ENCODE data around the gene KIF26A. TPM values are rescaled to one million over a fixed set of nuclear protein-coding genes. Genes with fewer than 3 reads are reported as not detected.

The KIF26A gene
- total RNA-seq, 1 donor from 2014 or later: 5.9 TPM

DNA sequence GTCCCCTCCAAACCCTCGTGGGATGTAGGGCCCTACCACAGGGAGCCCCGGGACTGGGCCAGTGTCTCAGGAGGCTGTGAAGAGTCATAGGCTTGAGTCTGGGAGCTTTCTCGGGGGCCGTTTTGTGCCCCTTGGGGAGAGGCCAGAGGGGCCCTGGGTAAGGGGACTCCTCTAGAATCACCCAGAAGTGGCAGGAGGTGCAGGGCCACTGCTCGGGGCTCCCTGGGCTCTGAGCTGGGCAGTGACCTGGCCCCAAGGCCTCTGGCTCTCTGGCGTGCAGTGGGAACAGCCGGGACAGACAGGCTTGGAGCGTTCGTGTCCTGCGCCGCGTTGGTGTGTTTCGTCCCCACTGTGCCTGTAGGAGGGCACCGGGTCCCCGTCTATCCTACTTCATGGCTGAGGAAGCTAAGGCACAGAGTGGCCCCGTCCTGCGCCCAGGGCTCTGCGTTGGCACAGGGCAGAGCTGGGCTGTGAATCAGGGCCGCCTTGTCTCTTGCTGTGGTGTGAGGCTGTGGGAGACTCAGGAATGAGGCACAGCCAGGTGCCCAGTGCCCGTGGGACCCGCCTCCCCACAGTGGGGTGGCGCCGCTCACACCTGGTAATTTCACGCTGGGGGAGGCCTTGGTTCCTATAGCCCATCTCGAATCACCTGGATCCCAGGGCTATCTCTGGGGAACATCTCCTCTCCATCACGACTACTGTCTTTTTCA, 23.8 kb upstream of the KIF26A start:
- Mint-ChIP-seq H3K9me3 (ENCODE audit: unreplicated experiment) (peaks cover 1% of the 10 kb centered on the region), H3K27ac (ENCODE audit: unreplicated experiment) (no peak overlapping the region), H3K27me3 (ENCODE audit: unreplicated experiment) (peaks cover 17% of the 10 kb centered on the region), H3K4me3 (ENCODE audit: unreplicated experiment) (no peak overlapping the region), H3K36me3 (ENCODE audit: unreplicated experiment) (no peaks in the 10 kb centered on the region), H3K4me1 (ENCODE audit: low read depth, unreplicated experiment) (no peaks in the 10 kb centered on the region)
- TF ChIP-seq, protein P1, sequence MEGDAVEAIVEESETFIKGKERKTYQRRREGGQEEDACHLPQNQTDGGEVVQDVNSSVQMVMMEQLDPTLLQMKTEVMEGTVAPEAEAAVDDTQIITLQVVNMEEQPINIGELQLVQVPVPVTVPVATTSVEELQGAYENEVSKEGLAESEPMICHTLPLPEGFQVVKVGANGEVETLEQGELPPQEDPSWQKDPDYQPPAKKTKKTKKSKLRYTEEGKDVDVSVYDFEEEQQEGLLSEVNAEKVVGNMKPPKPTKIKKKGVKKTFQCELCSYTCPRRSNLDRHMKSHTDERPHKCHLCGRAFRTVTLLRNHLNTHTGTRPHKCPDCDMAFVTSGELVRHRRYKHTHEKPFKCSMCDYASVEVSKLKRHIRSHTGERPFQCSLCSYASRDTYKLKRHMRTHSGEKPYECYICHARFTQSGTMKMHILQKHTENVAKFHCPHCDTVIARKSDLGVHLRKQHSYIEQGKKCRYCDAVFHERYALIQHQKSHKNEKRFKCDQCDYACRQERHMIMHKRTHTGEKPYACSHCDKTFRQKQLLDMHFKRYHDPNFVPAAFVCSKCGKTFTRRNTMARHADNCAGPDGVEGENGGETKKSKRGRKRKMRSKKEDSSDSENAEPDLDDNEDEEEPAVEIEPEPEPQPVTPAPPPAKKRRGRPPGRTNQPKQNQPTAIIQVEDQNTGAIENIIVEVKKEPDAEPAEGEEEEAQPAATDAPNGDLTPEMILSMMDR (IDR thresholded peaks at IDR 0.05; ENCODE audit: partially characterized antibody, unreplicated experiment): no peak
- DNase-seq: peak; percentile 16

DNA sequence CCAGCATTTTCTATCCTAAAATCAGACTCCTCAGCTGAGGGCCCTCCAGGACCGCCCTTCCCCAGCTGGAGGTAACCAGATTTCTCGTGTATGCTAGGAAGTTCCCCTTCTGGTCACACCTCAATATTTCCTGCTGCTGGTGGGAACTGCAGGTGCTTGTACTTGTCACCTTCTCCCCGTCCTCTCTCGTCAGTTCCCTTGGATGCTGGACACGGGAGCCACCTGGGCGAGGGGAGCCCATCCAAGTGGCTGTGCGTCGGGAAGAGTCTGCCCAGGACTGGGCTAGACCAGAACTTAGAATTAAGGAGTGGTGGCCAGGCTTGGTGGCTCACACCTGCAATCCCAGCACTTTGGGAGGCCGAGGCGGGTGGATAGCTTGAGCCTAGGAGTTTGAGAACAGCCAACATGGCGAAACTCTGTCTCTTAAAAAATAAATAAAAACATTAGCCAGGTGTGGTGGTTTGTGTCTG, 23.2 kb upstream of the KIF26A start:
- H3K9me3 Mint-ChIP-seq (ENCODE audit: unreplicated experiment): peaks cover 1% of the 10 kb centered on the region
- TF ChIP-seq, protein P1 (IDR thresholded peaks at IDR 0.05; ENCODE audit: partially characterized antibody, unreplicated experiment): no peak
- H3K4me1 Mint-ChIP-seq (ENCODE audit: low read depth, unreplicated experiment): no peaks in the 10 kb centered on the region
- no peak overlapping the region for H3K4me3 Mint-ChIP-seq (ENCODE audit: unreplicated experiment)
- H3K27me3 Mint-ChIP-seq (ENCODE audit: unreplicated experiment): peaks cover 19% of the 10 kb centered on the region
- peak; percentile 8 for DNase-seq
- no peak overlapping the region for H3K27ac Mint-ChIP-seq (ENCODE audit: unreplicated experiment)
- no peaks in the 10 kb centered on the region for H3K36me3 Mint-ChIP-seq (ENCODE audit: unreplicated experiment)

DNA sequence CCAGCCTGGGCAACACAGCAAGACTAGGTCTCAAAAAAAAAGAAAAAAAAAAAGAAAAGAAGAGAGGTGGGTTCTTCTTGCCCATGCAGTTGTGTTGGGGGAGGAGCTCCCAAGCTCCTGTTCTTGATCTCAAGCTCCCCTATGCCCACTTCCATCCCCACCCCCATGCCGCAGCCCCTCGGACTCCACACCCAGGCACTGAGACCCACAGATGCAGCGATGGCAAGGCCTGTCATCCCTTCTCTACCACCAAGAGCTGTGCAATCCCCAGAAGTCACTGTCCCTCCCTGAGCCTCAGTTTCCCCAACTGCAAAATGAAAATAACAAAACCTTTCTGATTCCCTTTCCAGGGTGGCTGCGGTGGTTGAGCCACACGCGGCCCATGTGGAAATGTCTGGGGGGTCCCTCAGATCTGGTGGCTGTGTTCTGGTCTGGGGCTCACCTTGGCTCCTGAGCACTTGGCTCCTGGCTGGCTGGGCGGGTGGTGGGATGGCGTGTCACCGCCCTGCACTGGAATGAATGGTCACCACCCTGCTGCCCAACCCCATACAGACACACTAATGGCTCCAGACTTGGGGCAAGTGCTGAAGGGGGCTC, 22.6 kb upstream of the KIF26A start:
- Mint-ChIP-seq H3K27ac (ENCODE audit: unreplicated experiment) (no peak overlapping the region), H3K4me3 (ENCODE audit: unreplicated experiment) (no peak overlapping the region), H3K4me1 (ENCODE audit: low read depth, unreplicated experiment) (no peaks in the 10 kb centered on the region), H3K27me3 (ENCODE audit: unreplicated experiment) (peaks cover 22% of the 10 kb centered on the region), H3K9me3 (ENCODE audit: unreplicated experiment) (peaks cover 1% of the 10 kb centered on the region), H3K36me3 (ENCODE audit: unreplicated experiment) (no peaks in the 10 kb centered on the region)
- TF ChIP-seq, protein P1 (IDR thresholded peaks at IDR 0.05; ENCODE audit: partially characterized antibody, unreplicated experiment): no peak
- DNase-seq: no peak

DNA sequence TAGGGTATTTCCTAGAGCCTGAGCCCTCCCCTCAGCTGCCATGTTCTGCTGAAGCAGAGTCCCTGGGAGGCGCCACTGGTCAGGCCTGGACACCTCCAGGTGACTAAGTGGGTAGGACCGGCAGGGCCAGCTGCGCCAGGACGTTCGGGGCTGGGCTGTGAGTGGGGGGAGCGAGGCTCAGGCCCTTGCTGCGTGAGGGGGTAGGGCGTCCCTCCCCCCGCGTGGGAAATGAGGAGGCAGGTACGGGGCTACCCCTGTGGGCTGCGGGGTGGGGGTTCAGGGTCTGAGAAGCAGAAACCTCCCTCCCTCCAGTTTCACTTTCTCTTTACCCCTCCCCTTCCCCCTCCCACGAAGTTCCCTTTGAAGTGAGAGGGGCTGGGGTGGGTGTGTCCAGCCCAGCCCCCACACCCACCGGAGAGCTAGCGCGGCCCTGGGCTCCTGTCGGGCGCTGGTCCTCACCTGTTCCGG, 22.1 kb upstream of the KIF26A start:
- Mint-ChIP-seq H3K27ac (ENCODE audit: unreplicated experiment) (no peak overlapping the region), H3K27me3 (ENCODE audit: unreplicated experiment) (peaks cover 26% of the 10 kb centered on the region), H3K4me3 (ENCODE audit: unreplicated experiment) (no peak overlapping the region), H3K4me1 (ENCODE audit: low read depth, unreplicated experiment) (no peaks in the 10 kb centered on the region), H3K36me3 (ENCODE audit: unreplicated experiment) (no peaks in the 10 kb centered on the region), H3K9me3 (ENCODE audit: unreplicated experiment) (no peaks in the 10 kb centered on the region)
- peak; percentile 16 for DNase-seq
- TF ChIP-seq, protein P1 (IDR thresholded peaks at IDR 0.05; ENCODE audit: partially characterized antibody, unreplicated experiment): no peak

Data from glutamatergic neuron (in vitro differentiated cells).